Measurements from ENCODE around the gene PNKD. TPM values are rescaled to one million over a fixed set of nuclear protein-coding genes. Genes with fewer than 3 reads are reported as not detected.

The PNKD gene
- total and polyA plus RNA-seq, 2 donors (not counting 1 experiment from before 2014, with no cell fraction given): 27.7 to 29.1 TPM

DNA sequence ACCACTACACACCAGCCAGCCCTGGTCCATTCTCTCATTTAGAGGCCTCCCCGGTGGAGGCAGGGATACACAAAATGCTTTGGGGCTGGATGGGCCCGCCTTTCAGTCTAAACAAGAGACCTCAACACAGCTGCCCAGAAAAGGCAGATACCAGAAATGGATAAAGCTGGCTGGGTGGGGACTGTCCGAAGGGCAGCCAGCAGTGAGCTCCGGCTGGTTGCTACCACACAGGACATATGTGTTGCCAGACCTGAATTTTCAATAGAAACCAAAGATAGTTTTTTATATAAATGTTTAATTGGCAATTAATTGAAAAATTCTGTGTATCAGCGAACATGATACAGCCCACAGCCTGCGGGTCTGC is 8.1 kb upstream of the PNKD start:
- no peak for DNase-seq (ENCODE audit: low read depth in 2 of 2)
- Histone ChIP-seq H2AFZ (ENCODE audit: low read length) (no peak overlapping the region), H3K36me3 (ENCODE audit: control insufficient read depth, insufficient read depth, low read length) (peaks cover 11% of the 10 kb centered on the region), H3K79me2 (ENCODE audit: control insufficient read depth, insufficient read depth, low read length) (no peaks in the 10 kb centered on the region), H3K4me3 (replicated peaks in 1 of 4; ENCODE audit: control extremely low read depth in 1 of 4, insufficient read depth in 1 of 4, low read depth in 3 of 4, low read length in 4 of 4) (no peak overlapping the region), H3K27ac (ENCODE audit: insufficient read depth, low read length) (no peak overlapping the region), H3K9ac (ENCODE audit: insufficient read depth, low read length) (no peak overlapping the region), H3K4me2 (ENCODE audit: extremely low read depth, insufficient read depth, low read length) (no peak overlapping the region), H3K9me3 (ENCODE audit: control insufficient read depth, insufficient read depth, low read depth, low read length) (no peaks in the 10 kb centered on the region), H3K27me3 (ENCODE audit: control insufficient read depth, insufficient read depth, low read length) (no peaks in the 10 kb centered on the region), H3K4me1 (ENCODE audit: control insufficient read depth, extremely low read depth, insufficient read depth, low read length) (peaks cover 8% of the 10 kb centered on the region), H4K20me1 (ENCODE audit: control insufficient read depth, extremely low read depth, insufficient read depth, low read length) (no peaks in the 10 kb centered on the region)
- no peak for TF ChIP-seq EZH2 (IDR thresholded peaks at IDR 0.05; ENCODE audit: low read length, missing control alignments)
- TF ChIP-seq, protein P1, sequence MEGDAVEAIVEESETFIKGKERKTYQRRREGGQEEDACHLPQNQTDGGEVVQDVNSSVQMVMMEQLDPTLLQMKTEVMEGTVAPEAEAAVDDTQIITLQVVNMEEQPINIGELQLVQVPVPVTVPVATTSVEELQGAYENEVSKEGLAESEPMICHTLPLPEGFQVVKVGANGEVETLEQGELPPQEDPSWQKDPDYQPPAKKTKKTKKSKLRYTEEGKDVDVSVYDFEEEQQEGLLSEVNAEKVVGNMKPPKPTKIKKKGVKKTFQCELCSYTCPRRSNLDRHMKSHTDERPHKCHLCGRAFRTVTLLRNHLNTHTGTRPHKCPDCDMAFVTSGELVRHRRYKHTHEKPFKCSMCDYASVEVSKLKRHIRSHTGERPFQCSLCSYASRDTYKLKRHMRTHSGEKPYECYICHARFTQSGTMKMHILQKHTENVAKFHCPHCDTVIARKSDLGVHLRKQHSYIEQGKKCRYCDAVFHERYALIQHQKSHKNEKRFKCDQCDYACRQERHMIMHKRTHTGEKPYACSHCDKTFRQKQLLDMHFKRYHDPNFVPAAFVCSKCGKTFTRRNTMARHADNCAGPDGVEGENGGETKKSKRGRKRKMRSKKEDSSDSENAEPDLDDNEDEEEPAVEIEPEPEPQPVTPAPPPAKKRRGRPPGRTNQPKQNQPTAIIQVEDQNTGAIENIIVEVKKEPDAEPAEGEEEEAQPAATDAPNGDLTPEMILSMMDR (conservative IDR thresholded peaks at IDR 0.05 in 1 of 2, IDR thresholded peaks at IDR 0.05 in 1 of 2; ENCODE audit: low read depth in 1 of 2, low read length in 2 of 2): no peak

DNA sequence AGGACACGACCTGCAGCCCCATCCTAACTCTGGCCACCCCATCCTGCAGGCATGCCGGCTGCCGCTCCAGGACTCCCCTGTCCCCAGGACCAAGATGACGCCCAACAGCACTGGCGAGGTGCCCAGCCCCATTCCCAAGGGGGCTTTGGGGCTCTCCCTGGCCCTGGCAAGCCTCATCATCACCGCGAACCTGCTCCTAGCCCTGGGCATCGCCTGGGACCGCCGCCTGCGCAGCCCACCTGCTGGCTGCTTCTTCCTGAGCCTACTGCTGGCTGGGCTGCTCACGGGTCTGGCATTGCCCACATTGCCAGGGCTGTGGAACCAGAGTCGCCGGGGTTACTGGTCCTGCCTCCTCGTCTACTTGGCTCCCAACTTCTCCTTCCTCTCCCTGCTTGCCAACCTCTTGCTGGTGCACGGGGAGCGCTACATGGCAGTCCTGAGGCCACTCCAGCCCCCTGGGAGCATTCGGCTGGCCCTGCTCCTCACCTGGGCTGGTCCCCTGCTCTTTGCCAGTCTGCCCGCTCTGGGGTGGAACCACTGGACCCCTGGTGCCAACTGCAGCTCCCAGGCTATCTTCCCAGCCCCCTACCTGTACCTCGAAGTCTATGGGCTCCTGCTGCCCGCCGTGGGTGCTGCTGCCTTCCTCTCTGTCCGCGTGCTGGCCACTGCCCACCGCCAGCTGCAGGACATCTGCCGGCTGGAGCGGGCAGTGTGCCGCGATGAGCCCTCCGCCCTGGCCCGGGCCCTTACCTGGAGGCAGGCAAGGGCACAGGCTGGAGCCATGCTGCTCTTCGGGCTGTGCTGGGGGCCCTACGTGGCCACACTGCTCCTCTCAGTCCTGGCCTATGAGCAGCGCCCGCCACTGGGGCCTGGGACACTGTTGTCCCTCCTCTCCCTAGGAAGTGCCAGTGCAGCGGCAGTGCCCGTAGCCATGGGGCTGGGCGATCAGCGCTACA is 7.4 kb upstream of the PNKD start:
- H3K27me3 ChIP-seq (ENCODE audit: control insufficient read depth, insufficient read depth, low read length): no peaks in the 10 kb centered on the region
- no peaks in the 10 kb centered on the region for H3K9me3 ChIP-seq (ENCODE audit: control insufficient read depth, insufficient read depth, low read depth, low read length)
- H3K27ac ChIP-seq (ENCODE audit: insufficient read depth, low read length): no peak overlapping the region
- no peak for TF ChIP-seq EZH2 (IDR thresholded peaks at IDR 0.05; ENCODE audit: low read length, missing control alignments)
- TF ChIP-seq, protein P1 (conservative IDR thresholded peaks at IDR 0.05 in 1 of 2, IDR thresholded peaks at IDR 0.05 in 1 of 2; ENCODE audit: low read depth in 1 of 2, low read length in 2 of 2): no peak
- no peak overlapping the region for H3K4me3 ChIP-seq (replicated peaks in 1 of 4; ENCODE audit: control extremely low read depth in 1 of 4, insufficient read depth in 1 of 4, low read depth in 3 of 4, low read length in 4 of 4)
- no peak overlapping the region for H3K4me2 ChIP-seq (ENCODE audit: extremely low read depth, insufficient read depth, low read length)
- no peak overlapping the region for H3K9ac ChIP-seq (ENCODE audit: insufficient read depth, low read length)
- no peak overlapping the region for H2AFZ ChIP-seq (ENCODE audit: low read length)
- no peak for DNase-seq (ENCODE audit: low read depth in 2 of 2)
- H3K79me2 ChIP-seq (ENCODE audit: control insufficient read depth, insufficient read depth, low read length): no peaks in the 10 kb centered on the region
- H3K36me3 ChIP-seq (ENCODE audit: control insufficient read depth, insufficient read depth, low read length): peaks cover 11% of the 10 kb centered on the region
- peaks cover 8% of the 10 kb centered on the region for H3K4me1 ChIP-seq (ENCODE audit: control insufficient read depth, extremely low read depth, insufficient read depth, low read length)
- no peaks in the 10 kb centered on the region for H4K20me1 ChIP-seq (ENCODE audit: control insufficient read depth, extremely low read depth, insufficient read depth, low read length)

GRCh38 chr2:218263817-218264641 is 6.3 kb upstream of the PNKD start:
- H2AFZ ChIP-seq (ENCODE audit: low read length): no peak overlapping the region
- H3K9ac ChIP-seq (ENCODE audit: insufficient read depth, low read length): no peak overlapping the region
- H3K36me3 ChIP-seq (ENCODE audit: control insufficient read depth, insufficient read depth, low read length): peaks cover 11% of the 10 kb centered on the region
- H3K4me1 ChIP-seq (ENCODE audit: control insufficient read depth, extremely low read depth, insufficient read depth, low read length): peaks cover 4% of the 10 kb centered on the region
- no peaks in the 10 kb centered on the region for H3K9me3 ChIP-seq (ENCODE audit: control insufficient read depth, insufficient read depth, low read depth, low read length)
- H3K4me2 ChIP-seq (ENCODE audit: extremely low read depth, insufficient read depth, low read length): no peak overlapping the region
- no peak overlapping the region for H3K4me3 ChIP-seq (replicated peaks in 1 of 4; ENCODE audit: control extremely low read depth in 1 of 4, insufficient read depth in 1 of 4, low read depth in 3 of 4, low read length in 4 of 4)
- H4K20me1 ChIP-seq (ENCODE audit: control insufficient read depth, extremely low read depth, insufficient read depth, low read length): no peaks in the 10 kb centered on the region
- peaks cover 2% of the 10 kb centered on the region for H3K79me2 ChIP-seq (ENCODE audit: control insufficient read depth, insufficient read depth, low read length)
- H3K27ac ChIP-seq (ENCODE audit: insufficient read depth, low read length): no peak overlapping the region
- TF ChIP-seq EZH2 (IDR thresholded peaks at IDR 0.05; ENCODE audit: low read length, missing control alignments): no peak
- TF ChIP-seq, protein P1 (conservative IDR thresholded peaks at IDR 0.05 in 1 of 2, IDR thresholded peaks at IDR 0.05 in 1 of 2; ENCODE audit: low read depth in 1 of 2, low read length in 2 of 2): peak in 1 of 2 donors; percentile 17
- no peaks in the 10 kb centered on the region for H3K27me3 ChIP-seq (ENCODE audit: control insufficient read depth, insufficient read depth, low read length)
- no peak for DNase-seq (ENCODE audit: low read depth in 2 of 2)
